GM18858 (cell line): Measurements from ENCODE around the gene GALNT15.

Experiments used
- ATAC-seq: cut with Tn5 transposase; IDR thresholded peaks from one replicate; pipeline ENCODE4 v1.9.1; 2021; ENCODE audit not compliant: unreplicated experiment

The GALNT15 gene

DNA sequence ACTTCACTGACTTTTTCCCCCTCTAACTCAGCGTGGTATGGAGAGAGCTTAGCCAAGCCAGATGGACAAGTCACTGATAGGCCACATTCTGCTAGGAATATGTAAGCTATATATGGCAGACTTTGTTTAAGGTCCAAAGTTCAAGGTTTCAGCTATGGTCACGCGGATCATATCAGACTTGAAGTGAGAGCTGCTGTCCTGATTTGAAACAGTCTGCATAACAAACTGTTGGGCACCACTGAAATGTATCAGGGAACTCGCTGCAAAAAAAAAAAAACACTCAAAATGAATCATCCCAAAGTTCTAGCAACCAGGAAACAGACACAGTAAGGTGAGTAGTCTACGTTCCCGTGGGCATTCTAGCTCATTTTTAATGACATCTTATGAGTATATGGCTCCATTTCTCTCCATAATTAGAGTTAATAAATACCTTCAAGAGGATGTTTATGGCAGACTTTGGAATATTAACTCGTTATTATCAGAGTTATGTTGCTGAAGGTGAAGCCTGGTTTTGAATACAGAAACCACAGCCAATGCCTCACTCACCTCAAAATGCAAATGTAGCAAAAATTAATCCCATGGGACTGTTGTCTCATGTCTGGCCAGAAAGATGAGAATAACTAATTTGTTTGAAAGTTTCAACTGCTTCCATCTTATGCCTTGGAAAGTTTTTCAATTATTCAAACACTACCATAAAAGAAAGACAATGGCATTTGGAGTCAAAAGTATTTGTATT is 77.9 kb downstream of the GALNT15 start:
- no peak for ATAC-seq

DNA sequence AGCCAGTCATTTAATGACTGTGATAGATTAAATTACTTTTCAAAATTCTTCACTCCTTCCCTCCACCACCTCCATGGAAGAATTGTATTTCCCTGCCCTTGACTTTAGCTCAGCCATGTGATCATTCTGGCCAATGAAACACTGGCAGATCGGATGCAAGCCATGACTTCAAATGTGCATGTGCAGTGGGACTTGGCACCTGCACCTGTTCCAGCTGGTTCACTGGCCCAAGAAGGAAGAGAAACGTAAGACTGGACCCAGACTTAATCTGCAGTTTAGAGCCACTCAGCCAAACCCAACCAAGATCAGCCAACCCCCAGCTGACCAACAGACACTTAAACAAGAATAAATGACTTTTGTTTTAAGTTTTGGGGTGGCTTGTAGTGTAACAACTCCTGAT is 78.5 kb downstream of the GALNT15 start:
- no peak for ATAC-seq

DNA sequence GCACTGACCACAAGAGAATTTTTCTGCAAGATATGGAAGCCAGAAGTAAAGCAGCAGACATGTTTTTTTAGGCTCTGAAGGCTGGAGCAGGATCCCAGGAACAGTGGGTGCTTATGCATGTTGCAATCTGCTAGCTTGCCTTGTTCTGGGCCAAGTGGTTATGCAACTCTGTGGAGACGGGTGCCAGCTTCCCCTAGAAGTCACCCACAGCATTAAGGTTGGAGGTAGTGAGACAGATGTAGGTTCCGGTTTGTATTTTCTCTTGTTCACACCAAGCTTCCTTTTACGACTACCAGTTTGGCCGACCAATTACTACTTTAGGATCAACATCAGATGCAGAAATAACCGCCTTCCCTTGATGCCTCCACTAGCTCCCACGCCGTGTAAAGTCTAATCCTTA is 79.1 kb downstream of the GALNT15 start:
- no peak for ATAC-seq

DNA sequence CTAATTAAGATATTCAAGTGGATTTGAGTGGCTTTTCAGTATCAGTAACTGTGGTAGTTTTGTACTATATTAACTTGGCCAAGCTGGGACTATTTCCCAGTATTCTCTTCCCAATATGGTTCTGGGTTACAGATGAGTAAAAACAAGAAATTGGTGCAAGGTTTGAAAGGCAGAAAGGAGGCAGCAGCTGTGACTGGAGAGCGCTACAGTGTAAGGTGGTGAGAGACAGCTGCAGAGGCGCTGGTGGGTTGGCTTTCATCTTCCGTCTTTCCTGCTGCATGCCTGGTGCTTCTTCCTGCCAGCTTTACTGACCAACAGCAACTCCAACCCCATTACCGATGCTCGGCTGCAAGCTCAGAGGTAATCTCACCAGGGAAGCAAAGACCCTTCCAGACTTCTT is 80.4 kb downstream of the GALNT15 start:
- no peak for ATAC-seq

DNA sequence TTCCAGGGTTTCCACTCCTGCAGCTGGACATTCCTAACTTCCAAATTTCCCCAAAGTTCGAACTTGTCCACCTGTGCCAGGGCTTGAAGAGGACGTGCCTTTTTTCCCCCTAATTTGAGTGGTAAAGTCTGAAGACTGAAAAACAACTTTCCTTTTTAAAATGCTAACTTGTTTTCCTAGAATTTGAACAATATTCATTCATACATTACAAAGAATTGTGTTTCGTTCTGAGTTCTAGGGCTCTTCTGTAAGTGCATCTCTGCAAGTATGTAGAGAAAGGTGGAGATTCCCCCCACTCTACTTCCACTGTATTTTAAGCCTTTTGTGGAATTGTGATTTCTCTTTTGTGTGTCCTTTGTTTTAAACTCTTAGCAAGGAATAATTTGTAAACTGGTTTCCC is 80.8 kb downstream of the GALNT15 start:
- ATAC-seq: no peak

DNA sequence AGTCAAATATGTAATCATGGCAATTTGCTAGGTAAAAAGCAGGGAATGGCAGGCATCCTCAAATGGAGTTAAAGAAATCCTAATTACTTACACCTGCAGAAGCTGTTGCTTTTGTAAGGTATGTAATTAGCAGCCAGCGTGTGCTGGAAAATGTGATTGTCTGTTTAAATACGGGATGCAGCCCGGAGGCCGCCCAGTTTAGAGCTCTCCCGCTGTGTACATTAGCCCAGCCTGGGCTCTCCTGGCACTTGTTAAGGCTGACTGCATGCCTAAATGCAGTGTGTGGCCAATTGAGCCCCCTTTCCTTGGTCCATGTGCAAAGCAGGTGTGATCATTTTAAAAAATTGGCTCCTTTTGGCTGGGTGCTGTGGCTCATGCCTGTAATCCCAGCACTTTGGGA is 81.2 kb downstream of the GALNT15 start:
- no peak for ATAC-seq

- ATAC-seq: no peak
These were observed 82.8 kb downstream of the GALNT15 start for GRCh38 chr3:16257309-16257708.

- no peak for ATAC-seq
These were observed 83.7 kb downstream of the GALNT15 start for GRCh38 chr3:16258177-16258576.

DNA sequence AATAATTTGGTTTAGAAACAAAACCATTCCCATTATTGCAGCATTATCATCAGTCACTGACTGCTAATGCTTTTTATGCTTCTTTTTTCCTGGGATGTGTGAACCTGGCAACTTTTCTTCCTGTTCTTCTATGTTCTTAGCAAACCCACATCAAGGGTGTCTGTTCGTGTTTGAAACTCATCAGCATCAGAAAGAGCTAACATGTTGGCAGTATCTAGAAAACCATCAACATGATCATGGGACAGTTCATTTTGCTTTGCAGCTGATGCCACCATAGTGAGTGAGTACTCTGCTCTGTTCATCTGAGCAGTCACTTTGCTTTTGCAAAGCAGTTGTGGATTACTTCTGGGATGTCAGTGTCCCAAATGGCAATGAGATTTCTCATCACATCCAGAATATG is 84.4 kb downstream of the GALNT15 start:
- no peak for ATAC-seq

- no peak for ATAC-seq
These were observed 85.6 kb downstream of the GALNT15 start for GRCh38 chr3:16260046-16260445.

DNA sequence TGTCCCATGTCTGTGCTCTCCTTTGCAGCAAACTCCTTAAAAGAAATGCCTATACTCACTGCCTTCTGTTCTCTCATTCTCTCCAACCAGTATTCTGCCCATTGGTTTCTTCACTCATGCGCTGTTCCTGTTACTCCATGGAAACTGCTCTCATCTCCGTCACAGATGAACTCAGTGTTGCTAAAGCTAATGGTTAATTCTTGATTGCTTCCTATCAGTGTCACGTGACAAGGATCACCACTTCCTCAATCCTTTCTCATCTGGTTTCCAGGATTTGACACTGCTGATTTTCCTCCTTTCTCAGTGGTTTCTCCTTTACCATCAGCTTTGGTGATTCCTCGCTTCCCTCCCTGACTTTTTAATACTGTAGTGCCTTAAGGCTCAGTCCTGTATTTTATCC is 87.7 kb downstream of the GALNT15 start:
- no peak for ATAC-seq

DNA sequence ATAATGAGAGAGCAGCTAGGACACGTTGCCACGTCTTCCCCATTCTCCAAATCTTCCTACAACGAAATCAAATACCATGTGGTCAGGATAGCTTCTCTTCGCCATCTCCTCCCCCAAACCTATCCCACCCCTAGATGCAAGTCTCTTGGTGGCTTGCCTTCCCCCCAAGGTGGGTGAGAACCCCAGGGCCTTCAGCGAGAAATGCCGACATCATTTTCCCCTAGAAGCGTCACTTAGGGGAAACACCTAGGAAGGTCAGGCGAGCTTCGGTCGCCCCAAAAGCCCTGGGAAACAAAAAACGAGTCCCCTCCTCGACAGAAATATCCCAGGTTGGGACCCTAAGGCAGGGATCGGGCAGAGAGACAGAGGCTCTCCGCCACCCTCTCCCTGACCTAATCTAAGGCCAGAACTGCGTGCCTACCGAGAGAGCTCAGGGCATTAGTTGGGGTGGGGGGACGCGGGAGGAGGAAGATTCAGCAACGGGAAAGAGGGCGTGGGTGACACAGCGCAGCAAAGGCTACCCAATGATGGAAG is 89.8 kb downstream of the GALNT15 start:
- ATAC-seq: no peak

DNA sequence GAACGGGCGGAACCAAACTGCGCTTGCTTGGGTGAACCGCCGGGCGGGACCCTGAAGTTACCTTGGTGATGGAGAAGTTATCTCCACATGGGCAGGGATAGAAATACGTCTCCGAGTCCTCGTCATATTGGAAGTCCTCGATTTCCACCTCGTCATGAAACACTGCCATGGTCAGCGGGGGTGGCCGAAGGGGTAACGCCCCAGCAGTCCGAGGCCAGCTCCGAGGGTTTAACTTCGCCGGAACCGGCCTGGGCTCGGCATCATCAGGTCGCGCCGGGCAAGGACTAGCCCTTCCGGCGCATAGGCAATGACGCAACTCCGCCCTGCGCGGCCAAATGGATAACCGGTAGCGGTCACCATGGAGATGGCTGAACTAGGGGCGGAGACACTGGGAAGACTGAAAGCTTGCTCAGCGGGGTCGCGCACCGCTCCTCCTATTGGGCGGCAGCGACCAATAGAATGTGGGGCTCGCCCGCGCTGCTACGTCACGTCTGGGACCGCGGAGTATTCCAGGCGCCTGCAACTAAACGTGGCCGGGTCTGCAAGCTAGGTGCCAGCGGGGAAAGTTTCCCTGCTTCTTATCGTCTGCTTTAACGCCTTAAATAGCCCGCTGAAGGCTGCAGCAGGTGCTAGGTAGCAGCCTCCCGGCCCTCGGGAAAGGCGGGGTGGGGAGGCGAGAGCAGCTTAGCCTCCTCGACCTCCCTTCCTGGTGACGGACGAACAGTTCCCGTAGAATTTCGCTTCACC is 90.4 kb downstream of the GALNT15 start, which contains the start of the genes DPH3 and OXNAD1:
Gene DPH3 (minus strand): TSS at position 236 of the 747 bp plus-strand sequence. CDS start 67 bp downstream, at position 169.
Gene OXNAD1 (plus strand): TSS at position 505 of the 747 bp plus-strand sequence. CDS start 5,741 bp downstream, outside the sequence.
- peak; percentile 95 for ATAC-seq

- ATAC-seq: no peak
These were observed 90.9 kb downstream of the GALNT15 start for GRCh38 chr3:16265455-16265786.

- no peak for ATAC-seq
These were observed 92.2 kb downstream of the GALNT15 start for GRCh38 chr3:16266714-16267113.

DNA sequence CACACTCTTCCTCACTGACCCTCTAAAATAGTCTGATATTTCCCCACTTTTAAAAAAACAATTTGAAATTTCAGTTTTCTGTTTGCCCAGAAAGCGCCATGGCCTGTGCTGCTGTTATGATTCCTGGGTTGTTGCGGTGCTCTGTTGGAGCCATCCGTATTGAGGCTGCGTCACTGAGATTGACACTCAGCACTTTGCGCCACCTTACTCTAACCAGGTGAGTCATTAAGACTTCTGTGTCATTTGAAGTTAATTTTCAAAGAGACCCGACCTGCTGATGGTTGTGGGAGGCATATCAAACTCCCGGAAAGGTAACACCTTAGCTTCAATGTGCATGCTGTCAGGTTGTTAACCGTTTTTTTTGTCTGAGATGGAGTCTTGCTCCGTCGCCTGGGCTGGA is 96.4 kb downstream of the GALNT15 start:
- no peak for ATAC-seq

DNA sequence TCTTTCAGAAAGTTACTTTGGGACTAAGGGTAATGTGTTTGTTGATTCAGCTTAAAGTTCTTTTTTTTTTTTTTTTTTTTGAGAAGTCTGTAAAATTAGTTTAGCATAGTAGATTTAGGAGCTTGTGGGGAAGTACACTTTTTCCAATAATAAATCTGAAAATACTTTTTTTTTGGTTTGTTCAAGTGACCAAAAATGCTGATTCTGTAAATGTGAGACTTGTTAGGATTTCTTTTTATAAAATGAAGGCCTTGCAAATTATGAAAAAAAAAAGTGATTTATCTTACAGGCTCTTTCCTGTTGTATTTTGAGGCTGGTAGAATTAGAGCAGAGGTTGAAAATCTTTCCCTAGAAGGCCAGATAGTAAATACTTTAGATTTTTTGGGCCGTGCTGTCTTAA is 98.1 kb downstream of the GALNT15 start:
- no peak for ATAC-seq

- ATAC-seq: no peak
These were observed 99.4 kb downstream of the GALNT15 start for GRCh38 chr3:16273867-16274266.

DNA sequence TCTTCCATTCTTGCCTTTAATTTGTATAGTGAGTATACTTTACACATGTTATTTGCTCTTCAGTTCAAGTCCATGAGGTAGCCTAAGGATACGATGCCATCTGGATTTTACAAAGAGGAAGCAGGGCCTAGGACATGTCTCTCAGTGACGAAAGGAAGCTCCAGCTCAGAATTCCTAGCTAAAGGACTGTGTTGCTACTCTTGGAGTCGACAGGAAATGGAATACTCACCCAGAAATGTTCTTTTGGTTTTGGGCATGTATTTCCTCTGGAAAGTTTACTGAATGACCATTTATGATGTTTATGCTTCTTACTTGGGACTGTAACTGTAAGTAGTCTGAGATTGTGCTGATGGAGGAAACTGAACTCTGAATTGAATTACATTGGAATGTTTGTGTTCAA is 103.0 kb downstream of the GALNT15 start:
- ATAC-seq: no peak

DNA sequence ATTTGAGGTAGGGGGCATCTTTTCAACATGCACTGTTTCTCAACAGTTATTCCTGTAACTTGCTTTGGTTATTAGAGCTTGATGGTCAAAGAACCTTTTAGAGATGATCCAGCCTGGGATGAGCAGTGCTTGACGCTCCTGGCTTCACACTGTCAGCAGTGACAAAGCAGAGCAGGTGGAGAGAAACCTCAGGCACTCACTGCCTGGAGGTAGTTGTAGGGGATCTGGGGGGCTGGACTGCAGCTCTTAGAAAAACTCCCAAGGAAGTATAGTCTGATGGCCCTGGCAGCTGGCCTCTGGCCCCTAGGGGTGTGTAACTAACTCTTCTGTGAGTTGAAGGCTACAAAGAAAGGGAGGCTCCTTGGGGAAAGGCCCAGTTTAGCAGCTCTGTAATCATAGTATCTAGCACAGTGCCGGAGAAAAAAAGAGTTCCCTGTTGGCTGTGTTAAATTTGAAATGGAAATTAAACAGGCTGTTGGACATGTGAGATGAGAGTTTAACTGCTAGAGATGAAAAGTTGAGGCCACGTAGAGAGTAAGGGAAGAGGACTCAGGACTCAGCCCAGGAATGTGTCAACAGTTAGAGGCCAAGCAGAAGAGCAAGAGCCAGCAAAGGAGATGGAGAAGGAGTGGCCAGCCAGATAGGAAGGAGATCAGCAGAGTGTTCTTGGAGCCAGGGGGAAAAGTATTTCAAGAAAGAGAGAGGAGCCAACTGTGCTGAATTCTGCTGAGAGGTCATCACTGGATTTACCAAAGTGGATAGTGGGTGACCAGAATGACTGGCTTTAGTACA is 104.7 kb downstream of the GALNT15 start:
- ATAC-seq: no peak

- ATAC-seq: no peak
These were observed 106.2 kb downstream of the GALNT15 start for GRCh38 chr3:16280671-16281070.
